Measurements from ENCODE around the gene AGPAT3.

AGPAT3 gene

DNA sequence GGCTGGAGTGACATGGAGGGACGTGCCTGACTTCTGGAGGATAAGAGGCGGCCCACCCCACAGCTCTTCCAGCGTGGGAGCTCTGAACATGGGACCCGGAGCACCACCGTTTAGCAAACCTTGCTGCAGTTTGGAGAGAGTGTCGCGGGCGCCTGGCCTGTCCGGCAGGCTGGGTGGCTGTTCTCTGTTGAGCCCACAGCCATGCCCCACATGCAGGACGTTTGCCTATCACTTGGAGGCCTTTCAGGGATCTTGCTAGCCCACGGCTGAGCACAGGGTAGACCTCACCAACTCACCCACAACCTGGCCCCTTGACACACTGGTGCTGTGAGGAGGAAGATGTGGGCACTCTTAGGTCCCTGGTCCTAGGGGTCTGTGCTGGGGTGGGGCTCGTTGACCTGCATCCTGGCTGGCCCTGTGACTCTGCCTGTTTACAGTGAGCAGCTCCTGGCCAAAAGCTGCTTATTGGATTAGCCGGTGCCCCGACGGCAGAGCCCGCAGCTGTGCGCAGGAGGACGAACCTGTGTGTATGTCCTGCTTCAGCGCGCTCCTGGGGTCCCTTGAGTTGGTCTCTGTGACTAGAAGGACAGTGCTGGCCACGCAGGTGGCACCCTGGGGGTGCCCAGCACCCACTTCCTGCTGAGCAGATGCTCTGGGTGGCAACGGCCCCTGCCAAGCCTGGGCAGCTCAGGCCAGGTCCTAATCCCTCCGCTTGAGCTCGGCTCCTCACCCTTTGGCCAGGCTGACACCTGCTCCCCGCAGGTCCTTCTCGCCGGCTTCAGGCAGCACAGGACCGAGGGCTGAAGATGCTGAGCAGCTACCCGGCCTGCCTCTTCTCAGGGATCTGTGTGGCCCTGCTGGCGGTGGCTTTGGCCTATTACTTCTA is 74.7 kb downstream of the AGPAT3 start:
- DNase-seq: no peak
- in situ Hi-C loops (cut with HindIII; ENCODE audit: low pct_ligation_motif_present, low pct_unique_long_range_greater_than_20kb, low sequenced_read_pairs): no loop called here

DNA sequence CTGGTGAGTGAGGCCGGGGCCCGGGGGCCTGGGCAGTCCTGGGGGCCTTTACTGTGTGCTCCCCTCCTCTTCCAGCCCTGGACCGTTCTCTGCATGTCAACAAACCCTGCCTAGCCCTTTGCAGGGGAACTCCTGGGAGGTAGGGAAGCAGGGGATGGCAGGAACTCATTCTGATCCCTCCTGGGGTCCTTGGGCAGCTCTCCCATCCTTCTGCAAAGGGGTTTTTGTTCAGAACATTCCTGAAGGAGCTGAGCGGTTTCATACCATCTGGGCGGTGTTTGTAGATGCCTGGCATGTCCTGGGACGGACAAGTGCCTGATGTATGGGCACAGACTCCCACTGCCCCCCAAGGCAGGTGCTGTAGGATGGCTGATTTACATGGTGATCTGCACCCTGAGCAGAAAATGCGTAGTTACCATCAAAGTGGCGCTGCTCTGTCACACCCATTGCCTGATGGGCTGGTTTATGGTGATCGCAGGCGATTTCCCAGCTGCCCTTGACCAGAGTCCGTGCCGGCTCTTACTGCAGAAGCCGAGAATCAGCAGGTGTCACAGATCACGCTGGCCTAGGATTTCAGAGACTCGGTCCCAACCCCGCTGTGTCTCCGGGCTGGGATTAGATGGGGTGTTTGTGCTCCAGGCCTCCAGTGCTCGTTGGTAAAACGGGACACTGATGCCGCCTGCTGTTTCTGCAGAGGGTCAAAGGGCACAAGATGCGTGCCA is 75.5 kb downstream of the AGPAT3 start:
- in situ Hi-C loops (cut with HindIII; ENCODE audit: low pct_ligation_motif_present, low pct_unique_long_range_greater_than_20kb, low sequenced_read_pairs): no loop called here
- no peak for DNase-seq

- DNase-seq: no peak
- in situ Hi-C loops (cut with HindIII; ENCODE audit: low pct_ligation_motif_present, low pct_unique_long_range_greater_than_20kb, low sequenced_read_pairs): no loop called here
Observed at GRCh38 chr21:43942201-43942600, 77.2 kb downstream of the AGPAT3 start.

DNA sequence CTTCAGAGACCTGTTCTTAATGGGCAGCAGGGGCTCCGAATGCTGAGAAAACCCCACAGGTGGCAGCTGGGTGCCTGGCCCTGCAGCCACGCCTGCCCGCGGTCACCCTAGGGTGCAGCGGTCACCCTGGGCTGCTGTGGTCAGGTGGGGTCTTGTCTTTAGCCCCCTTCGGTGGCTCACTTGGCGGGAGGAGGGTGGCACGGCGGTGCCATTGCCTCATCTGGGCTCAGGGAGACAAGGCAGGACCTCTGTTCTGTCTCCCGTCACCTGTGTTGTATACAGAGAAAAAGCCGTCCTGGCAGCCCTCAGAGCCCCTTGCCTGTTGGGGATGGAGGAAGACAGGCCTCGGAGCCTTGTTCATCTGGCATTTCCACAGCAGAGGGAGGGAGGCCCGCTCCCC is 77.6 kb downstream of the AGPAT3 start:
- in situ Hi-C loops (cut with HindIII; ENCODE audit: low pct_ligation_motif_present, low pct_unique_long_range_greater_than_20kb, low sequenced_read_pairs): no loop called here

GRCh38 chr21:43943512-43944077 is 78.6 kb downstream of the AGPAT3 start:
- DNase-seq: no peak
- in situ Hi-C loops (cut with HindIII; ENCODE audit: low pct_ligation_motif_present, low pct_unique_long_range_greater_than_20kb, low sequenced_read_pairs): no loop called here

More for the DNA sequence above, 77.6 kb downstream of the AGPAT3 start:
- no peak for DNase-seq

- in situ Hi-C loops (cut with HindIII; ENCODE audit: low pct_ligation_motif_present, low pct_unique_long_range_greater_than_20kb, low sequenced_read_pairs): no loop called here
- no peak for DNase-seq
Observed at GRCh38 chr21:43944078-43944633, 79.1 kb downstream of the AGPAT3 start.

DNA sequence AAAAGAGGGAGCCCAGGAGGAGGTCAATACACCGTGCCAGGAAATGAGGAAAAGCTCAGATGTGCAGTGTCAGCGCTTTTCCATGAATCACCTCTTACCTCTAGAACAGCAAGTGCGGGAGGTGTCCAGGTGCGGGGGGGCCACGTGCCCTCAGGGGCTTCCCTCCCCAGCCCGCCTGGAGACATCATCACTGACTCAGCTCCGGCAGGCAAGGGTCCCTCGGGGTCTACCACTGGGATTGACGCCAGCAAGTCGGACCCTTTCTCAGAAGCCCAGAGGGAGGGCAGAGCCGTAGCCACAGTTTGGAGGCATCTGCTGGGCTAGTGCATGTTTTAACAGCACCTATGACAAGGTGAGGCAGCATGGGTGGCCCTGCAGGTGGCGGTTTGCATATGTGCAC is 79.7 kb downstream of the AGPAT3 start:
- no peak for DNase-seq
- in situ Hi-C loops (cut with HindIII; ENCODE audit: low pct_ligation_motif_present, low pct_unique_long_range_greater_than_20kb, low sequenced_read_pairs): no loop called here

- in situ Hi-C loops (cut with HindIII; ENCODE audit: low pct_ligation_motif_present, low pct_unique_long_range_greater_than_20kb, low sequenced_read_pairs): no loop called here
- DNase-seq: no peak
Observed at GRCh38 chr21:43948740-43949498, 83.9 kb downstream of the AGPAT3 start.

DNA sequence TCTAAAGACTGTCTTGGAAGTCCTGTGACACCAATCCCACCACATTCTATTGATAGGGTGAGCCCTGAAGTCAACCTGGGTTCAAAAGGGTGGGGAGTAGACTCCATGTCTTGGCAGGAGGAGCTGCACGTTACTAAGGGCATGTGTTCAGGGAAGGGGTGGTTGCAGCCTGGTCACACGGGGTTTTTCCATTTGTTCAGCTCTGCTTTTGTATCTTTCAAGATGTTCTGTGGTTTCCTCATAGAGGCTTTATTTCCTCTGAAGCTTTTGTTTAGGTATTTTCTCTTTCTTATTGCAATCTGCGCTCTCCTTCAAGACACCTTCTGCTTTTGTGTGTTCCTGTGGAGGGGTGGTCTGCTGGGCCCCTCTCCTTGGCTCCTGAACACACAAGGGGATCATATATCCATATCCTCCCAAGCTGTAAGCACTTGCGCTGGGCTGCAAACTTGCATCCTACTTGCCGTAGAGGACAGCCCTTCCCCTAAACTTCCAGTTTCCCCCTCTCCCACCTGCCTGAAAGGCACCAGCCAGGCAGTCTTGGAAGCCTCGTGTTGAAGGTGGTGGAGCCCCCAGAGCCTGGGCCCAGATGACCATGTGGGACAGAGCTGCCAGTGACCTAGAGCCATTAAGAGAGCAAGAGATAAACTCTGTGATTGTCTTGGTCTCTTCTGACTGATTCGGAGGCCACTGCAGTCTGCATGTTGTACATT is 84.6 kb downstream of the AGPAT3 start:
- in situ Hi-C loops (cut with HindIII; ENCODE audit: low pct_ligation_motif_present, low pct_unique_long_range_greater_than_20kb, low sequenced_read_pairs): no loop called here
- no peak for DNase-seq

GRCh38 chr21:43950481-43950880 is 85.5 kb downstream of the AGPAT3 start:
- in situ Hi-C loops (cut with HindIII; ENCODE audit: low pct_ligation_motif_present, low pct_unique_long_range_greater_than_20kb, low sequenced_read_pairs): no loop called here
- DNase-seq: no peak

DNA sequence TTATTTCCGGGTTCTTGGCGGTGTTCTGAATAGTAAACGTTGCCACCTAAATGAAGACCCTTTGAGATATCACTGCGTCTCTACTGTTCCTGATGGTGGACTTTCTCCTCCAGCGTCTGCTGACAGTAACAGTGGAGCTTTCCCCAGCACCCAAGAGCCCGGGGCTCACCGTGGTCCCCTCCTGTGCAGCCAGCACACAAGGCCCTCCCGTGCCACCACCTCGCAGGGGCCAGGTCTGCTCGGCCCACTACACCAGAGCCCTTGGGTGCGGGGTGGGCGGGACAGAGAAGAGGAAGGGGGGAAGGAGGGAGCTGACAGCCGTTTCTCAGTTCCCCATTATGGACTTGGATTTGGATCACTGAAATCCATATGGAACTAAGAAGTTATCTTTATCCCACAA is 85.9 kb downstream of the AGPAT3 start:
- in situ Hi-C loops (cut with HindIII; ENCODE audit: low pct_ligation_motif_present, low pct_unique_long_range_greater_than_20kb, low sequenced_read_pairs): no loop called here
- DNase-seq: no peak

DNA sequence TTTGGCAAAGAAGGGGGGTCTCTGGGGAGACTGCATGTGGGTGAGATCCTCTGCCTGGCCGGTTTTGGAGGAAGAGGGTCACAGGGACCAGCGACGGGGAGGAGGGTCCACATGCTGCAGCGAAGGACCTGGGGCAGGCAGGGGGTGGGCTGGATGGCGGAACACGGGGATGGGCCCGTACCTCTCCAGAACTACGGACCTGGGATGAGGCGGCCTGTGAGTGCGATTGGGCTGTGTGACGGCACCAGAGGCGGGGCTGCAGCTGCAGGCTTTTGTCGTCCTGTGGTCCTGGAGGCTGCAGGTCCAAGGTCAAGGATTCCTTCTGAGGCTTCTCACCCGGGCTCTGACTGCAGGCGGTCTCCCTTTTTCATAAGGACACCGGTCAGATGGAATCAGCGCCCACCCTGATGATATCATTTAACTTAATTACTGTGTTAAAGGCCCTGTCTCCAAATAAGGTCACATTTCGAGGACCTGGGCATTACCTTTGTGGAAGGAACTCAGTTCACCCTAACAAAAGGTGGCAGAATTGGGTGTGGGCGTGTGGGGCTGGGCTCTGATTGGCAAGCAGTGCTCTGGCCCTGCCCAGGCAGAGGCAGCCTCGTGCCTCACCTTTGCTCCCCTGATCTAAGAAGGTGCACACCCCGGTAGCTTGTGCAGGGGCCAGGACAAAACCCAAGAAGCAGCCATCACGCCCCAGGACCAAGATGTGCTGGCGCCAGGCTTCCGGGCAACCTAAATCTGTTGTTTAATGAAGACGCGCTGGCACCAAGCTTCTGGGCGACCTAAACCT is 87.1 kb downstream of the AGPAT3 start:
- no peak for DNase-seq
- in situ Hi-C loops (cut with HindIII; ENCODE audit: low pct_ligation_motif_present, low pct_unique_long_range_greater_than_20kb, low sequenced_read_pairs): no loop called here

- no peak for DNase-seq
- in situ Hi-C loops (cut with HindIII; ENCODE audit: low pct_ligation_motif_present, low pct_unique_long_range_greater_than_20kb, low sequenced_read_pairs): no loop called here
Observed at GRCh38 chr21:43953021-43953420, 88.0 kb downstream of the AGPAT3 start.

GRCh38 chr21:43954042-43954441 is 89.0 kb downstream of the AGPAT3 start:
- in situ Hi-C loops (cut with HindIII; ENCODE audit: low pct_ligation_motif_present, low pct_unique_long_range_greater_than_20kb, low sequenced_read_pairs): no loop called here

GRCh38 chr21:43954896-43955295 is 89.9 kb downstream of the AGPAT3 start:
- in situ Hi-C loops (cut with HindIII; ENCODE audit: low pct_ligation_motif_present, low pct_unique_long_range_greater_than_20kb, low sequenced_read_pairs): no loop called here
- DNase-seq: no peak

More at GRCh38 chr21:43954042-43954441, 89.0 kb downstream of the AGPAT3 start:
- no peak for DNase-seq

- DNase-seq: no peak
- in situ Hi-C loops (cut with HindIII; ENCODE audit: low pct_ligation_motif_present, low pct_unique_long_range_greater_than_20kb, low sequenced_read_pairs): no loop called here
Observed at GRCh38 chr21:43956019-43956669, 91.1 kb downstream of the AGPAT3 start.

- no peak for DNase-seq
- in situ Hi-C loops (cut with HindIII; ENCODE audit: low pct_ligation_motif_present, low pct_unique_long_range_greater_than_20kb, low sequenced_read_pairs): no loop called here
Observed at GRCh38 chr21:43956670-43957035, 91.6 kb downstream of the AGPAT3 start.

Measured in ACHN (cell line).